Mesenteric fat pad (tissue), 1 donor: ENCODE measurements around the gene DMRT2. TPM values are rescaled to one million over a fixed set of nuclear protein-coding genes. Genes with fewer than 3 reads are reported as not detected.

Source experiments
- DNase-seq: peaks from one replicate; pipeline ENCODE4 v3.0.0-alpha.2; 2020; ENCODE audit warnings: low spot score
- total RNA-seq: library from RNA; stranded (reverse); fragmentation: NEBNext Ultra II Directional; extraction: Animal tissue kit (Norgen Biotek cat#: 25700); gene quantifications from one replicate; pipeline ENCODE4 v1.2.1, GENCODE V29; 2021
- donor health status: DM: yes; HTN: yes; CAD: no.

Gene DMRT2
- total RNA-seq, 1 donor from 2014 or later: 3.6 TPM

DNA sequence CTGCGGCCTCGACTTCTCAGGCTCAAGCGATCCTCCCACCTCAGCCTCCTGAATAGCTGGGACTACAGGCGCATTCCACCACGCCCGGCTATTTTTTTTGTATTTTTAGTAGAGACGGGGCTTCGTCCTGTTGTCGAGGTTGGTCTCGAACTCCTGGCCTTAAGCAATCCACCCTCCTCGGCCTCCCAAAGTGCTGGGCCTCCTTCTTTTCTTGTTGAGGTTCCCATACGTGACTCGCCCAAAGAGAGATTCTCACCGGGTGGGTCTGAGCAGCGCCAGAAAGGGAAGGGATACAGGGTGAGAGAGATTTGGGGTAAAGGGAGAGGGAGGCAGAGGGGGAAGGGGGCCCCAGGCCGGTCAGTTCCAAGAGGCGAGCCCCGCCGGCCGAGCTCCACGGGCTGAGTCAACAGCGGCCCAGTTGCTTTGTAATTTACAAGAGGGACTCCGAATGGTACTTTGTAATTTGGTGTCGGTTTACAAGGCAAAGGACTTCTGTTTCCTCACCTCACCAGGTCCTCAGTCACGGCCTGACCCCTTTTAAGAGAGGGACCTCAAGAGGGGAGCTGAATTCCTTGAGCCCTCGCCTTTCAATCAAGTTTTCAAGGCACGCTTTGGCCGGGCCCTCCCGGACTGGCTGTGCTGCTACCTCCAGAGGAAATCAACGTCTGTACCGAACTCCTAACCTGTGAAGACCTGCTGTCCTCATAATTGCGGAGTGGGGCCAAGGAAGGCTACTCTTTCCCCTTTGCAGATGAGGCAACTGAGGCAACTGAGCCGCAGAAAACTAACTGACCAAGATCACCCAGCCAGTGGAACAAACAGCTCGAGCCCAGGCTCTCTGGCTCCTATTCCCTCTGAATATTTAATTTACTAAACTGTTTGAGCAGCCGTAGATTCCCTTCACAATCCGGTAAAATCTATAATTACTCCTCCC lies 3.3 kb upstream of the DMRT2 start:
- no peak for DNase-seq

- no peak for DNase-seq
These were observed 2.4 kb upstream of the DMRT2 start for GRCh38 chr9:1047591-1048230.

DNA sequence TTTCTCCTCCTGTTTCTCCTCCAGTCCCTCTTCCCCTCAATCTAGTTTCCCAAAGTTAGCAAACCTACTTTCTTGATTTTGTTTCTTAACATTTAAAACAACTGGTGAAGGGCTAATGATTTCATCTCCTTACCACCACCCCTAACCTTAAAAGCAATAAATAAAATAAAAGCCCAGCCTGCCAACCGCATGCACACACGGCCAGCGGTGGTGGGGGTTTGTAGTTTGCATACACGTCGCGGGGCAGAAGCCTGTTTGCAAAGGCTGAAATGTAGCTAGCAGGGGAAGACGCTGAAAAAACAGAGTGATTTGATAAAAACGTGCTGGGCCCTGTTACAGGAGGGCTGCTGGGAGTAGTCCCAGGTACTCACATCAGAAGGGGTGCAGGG lies 1.9 kb upstream of the DMRT2 start:
- no peak for DNase-seq

- no peak for DNase-seq
These were observed 1.3 kb upstream of the DMRT2 start for GRCh38 chr9:1048811-1049210.

DNA sequence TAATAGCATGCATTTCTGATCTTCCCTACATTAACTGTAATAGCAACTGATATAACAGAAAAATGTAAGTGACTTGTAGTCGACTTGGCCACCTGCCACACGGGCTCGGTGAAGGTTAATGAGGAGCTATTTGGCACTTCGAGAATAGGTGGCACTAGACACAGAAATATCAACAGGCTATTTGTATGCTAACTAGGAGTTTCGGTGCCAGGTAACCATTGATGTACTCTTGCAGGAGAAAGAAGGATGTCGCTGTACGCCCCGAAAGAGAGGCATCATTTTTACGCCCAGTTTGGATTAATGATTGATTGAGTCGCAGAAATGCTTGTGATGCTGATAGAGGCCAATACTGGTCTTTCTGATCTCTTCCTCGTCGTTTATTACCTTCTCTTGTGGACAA lies 516 bp upstream of the DMRT2 start:
- no peak for DNase-seq

GRCh38 chr9:1051210-1051583 lies 1.0 kb downstream of the DMRT2 start:
- DNase-seq: no peak

GRCh38 chr9:1051584-1052275 lies 1.6 kb downstream of the DMRT2 start:
- DNase-seq: no peak

- DNase-seq: no peak
These were observed 2.5 kb downstream of the DMRT2 start for GRCh38 chr9:1052365-1053281.

DNA sequence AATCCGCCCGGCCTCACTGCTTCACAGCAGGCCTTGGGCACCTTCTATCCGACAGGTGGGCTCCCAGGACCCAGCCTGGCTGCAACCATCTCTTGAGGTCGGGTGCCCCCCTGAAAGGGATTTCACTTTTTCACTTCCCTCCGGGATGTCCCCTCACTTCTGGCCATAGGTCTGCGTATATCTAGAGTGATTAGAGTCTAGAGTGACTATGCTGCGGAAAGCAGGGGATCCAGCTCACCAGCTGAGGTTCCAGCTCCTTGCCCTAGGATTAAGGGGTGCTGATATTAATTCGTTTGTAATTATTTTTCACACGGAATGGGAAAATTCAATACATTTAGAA lies 3.1 kb downstream of the DMRT2 start:
- DNase-seq: no peak

DNA sequence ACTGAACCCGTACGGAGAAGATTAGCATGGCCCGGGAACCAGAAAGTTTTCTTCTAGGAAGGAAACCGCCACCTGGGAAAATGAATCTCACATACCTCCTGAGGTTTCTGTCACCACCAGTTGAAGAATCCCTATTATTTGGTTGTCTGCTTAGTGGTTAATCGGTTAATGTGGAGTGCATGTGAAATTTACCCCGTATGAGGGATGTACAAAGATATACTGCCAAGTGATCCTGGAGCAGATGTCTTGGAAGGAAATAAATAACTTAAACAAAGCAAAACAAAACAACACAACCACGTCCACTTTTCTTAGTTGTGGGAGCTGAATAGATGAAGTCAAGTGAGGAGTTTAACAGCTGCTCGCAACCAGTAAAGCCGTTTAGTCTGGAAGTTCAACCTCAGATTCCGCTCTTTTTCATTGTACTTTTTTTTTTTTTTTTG lies 3.8 kb downstream of the DMRT2 start:
- DNase-seq: no peak

DNA sequence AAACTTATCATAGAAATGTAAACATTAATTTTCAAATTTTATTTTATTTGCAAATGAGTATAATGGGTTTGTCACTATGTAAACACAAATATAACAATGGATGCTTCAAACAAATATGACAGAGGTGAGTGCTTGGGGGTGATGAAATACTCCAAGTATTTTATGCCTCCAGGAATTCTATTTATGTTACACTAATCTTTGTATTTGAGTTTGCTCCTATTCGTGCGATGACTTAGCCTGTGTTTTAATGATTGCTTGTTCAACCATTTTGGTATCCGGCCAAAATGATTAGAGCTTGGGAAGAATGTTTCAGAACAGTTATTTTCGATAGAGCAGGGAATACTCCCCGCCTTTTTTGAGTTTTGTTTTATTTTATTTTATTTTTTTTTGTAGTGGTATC lies 5.0 kb downstream of the DMRT2 start:
- DNase-seq: no peak

DNA sequence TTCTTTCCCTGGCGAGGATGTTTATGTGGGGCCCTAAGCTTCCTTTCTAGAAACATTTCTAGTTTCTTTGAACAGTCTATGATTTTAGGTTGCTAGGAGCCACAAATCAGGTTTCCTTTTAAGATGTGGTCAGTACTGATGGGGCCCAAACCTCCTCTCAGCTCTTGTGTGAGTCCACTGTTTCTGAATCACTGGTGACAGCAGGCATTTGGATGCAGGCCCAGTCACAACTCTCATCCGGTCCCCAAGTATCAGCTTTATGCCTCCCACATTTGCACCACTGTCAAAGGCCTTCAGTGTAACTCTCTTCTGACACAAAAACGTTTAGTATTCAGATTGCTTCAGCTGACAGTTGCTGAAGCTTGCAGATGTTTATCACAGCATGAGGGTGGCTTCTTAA lies 7.8 kb downstream of the DMRT2 start:
- DNase-seq: no peak

DNA sequence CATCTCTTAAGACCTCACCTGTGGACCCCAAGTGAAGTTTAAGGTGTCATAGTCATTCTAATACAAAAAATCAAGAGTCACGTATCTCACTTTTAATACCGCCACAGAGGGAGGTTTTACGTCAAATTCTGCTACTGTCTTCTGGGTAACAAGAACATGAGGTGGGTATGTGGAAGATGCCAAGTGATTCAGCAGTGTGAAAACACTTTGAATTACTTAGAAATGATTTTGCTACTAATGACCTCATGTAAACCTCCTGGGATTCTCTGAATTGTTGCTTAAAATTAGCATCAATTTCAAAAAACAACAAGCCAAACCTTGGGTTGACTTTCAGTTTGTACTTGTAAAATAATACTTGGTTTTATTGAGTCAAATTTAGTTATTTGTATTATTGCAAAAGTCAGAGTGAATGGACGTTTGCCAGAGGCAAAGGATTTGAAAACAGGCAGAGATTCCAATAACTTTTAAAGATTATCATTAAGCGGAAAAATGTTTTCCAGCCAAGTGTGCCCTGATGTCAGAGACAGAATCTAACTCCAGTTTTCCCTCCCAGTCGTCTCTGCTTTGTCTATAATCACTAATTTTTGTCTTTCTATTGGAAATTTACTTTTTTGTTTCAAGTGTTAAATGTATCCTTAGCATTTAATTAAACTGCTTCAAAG lies 8.8 kb downstream of the DMRT2 start:
- DNase-seq: no peak

DNA sequence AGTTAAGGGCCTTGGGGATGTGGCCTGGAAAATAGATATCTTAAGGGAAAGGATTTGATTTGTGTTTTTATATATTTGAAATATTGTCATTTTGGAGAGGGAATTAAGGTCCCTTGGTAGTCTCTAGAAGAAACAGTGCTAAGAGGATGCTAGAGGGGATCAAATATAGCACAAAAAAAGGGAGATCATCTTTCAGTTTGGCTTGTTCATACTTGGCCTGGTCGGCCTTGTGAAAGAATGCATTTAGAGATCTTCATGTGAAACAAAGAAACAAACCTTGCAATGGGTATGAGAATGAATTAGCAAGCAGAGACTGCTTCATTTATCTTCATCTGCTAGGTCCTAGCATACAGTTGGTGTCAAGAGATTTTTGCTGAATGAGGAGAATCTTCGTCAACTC lies 15.0 kb downstream of the DMRT2 start:
- no peak for DNase-seq

- no peak for DNase-seq
These were observed 20.5 kb downstream of the DMRT2 start for GRCh38 chr9:1070692-1071091.

DNA sequence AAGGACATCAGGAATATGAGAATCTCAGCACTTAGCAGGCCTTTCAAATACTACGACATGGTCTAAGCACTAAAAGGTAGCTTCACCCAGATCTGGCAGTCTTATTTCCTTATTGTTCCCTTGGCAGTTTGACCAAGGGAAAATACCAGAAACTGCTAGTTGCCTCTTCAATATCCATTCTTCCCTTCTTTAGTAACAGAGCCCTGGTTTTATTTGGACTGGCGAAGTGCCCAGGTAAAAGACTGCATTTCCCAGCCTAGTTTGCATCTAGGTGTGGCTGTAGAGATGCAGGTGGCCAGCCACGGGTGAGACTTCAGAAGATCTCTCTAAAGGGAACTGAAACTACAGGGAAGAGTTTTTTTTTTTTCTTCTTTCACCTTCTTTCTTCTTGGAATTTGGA lies 21.6 kb downstream of the DMRT2 start:
- no peak for DNase-seq

- DNase-seq: no peak
These were observed 23.3 kb downstream of the DMRT2 start for GRCh38 chr9:1073497-1073896.

DNA sequence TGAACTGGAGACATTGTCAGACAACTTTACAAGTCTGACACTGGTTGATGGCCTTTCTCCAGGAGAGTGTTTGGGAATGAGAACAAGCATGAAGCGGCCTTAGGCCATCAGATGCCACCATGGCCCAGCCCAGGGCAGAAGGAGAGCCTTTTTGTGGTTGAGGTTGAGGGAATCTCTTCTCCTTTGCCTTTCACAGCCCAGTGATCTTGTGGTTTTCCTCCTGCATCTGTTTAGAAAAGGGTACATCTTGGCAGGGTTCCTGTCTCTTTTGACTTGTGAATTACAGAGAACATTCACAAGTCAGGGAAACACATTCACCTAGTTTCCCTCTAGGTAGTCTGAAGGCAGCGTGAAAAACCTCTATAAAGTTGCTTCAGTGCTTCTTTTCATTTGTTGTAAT lies 27.5 kb downstream of the DMRT2 start:
- DNase-seq: no peak

- DNase-seq: no peak
These were observed 33.3 kb downstream of the DMRT2 start for GRCh38 chr9:1083325-1083913.

DNA sequence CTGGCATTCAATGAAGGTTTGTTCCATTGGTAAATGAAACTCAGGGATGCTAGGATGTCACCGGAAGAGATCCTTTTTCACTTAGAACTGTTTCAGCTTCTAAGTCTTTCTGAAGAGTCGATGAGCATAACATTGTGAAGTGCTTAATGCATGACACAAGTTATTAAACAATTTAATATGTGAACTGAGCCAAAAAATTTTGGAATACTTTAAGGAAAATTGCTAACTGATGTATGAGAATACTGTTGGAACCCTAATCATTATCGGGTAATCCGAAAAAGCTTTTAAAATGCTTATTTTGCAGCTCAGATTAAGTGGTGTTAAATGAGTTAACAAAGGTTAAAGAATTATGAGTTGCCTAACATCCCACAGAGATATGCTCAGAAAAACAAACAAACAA lies 34.9 kb downstream of the DMRT2 start:
- DNase-seq: no peak
